NCI-H510A (cell line): ENCODE data around the gene KAT6B.

ENCODE experiments used
- DNase-seq: peaks from one replicate; lab custom pipeline; 2025; lab: John Stamatoyannopoulos, UW

Gene KAT6B

DNA sequence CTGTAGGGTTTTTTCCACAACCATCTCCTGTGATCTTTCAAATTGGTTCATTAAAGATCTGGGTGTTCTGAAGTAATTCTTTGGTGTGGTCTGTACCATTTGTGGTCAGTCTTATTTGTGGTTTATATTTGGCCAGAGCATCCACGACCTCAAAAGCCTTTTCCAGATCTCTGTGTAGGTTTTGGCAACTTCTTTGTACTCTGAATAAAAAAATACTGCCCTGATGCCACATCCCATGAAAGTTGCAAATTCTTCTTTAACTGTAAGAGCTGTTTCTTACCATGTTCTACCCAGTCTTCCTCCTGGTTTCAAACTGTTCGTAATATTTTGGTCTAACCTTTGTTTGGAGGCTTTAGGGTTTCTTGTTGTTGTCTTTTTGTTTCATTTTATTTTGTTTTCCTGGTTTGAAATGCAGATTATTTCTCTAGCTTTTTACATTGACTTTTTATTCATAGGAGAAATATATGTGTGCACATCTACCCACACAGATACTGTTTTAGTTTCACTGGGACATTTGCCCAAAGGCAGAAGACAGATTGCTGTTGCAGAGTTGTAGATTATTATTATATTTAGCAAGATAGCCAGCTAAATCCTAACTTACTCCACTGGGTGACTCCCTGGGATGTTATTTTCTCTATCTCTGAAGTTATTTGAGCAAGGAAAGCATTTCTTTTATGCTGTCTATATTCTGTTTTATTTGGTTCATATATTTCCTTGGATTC, 161.8 kb downstream of the KAT6B start:
- DNase-seq, result no peak

DNA sequence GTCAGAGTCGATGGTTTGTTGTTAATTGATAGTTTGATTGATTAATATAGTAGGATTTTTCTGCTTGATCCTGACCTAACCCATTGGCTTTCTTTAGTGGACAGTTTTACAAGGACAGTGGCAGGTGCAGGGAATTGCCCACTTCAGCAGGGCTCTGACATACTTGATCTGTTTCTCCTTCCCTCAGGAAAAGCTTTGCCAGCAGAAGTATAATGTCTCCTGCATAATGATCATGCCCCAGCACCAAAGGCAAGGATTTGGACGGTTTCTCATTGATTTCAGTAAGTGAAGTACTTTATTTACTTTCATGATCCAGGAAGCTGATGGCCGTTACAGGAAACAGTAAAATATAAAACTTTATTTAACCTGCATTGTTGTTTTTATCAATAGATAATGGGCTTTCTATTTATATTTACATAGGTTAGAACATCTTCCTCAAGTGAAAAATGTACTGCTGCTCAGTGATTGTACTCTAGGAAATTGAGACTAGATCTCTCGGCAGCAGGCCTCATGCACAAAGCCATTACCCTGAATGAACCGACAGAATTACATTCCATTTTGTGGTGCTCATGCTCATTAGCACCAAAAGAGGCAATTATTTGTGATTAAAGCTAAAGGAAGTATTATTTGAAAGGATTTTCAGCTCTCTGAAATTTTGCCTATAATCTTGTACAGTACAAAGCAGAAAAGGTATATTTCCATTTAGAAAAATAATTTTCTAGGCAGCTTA, 162.6 kb downstream of the KAT6B start:
- DNase-seq, result no peak

DNA sequence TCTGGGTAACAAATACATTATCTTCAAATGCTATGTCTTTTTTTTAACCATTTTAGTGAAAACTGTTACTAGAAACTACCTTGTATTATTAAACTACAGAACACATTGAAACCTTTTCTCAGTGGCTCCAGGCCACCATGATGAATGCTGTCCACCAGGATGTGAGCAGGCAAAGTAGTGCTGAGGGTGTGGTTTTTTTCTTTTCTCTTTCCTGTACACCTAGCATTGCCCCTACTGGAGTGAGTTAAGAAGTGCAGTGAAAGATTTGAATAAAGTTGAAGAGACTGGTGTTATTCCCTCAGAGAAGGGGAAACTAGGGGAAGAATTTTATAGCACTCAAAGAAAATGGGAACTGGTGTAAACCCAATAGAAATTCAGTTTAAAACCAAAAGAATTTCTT, 165.0 kb downstream of the KAT6B start:
- no peak for DNase-seq

DNA sequence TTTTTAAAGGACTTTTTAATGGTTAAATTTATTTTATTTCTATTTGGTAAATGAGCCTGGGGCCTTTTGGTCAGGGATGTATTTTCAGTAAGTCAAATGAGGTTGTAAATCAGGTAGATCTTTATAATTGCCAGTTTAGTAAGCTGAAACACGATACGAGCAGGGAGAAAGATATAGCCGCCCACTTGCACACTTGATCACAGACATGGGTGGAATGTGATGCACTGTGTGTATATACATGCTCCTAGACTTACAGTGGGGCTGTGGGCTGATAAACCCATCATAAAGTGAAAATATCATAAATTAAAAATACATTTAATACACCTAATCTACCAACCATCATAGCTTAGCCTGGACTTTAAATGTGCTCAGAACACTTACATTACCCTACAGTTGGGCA, 165.7 kb downstream of the KAT6B start:
- DNase-seq, result no peak

DNA sequence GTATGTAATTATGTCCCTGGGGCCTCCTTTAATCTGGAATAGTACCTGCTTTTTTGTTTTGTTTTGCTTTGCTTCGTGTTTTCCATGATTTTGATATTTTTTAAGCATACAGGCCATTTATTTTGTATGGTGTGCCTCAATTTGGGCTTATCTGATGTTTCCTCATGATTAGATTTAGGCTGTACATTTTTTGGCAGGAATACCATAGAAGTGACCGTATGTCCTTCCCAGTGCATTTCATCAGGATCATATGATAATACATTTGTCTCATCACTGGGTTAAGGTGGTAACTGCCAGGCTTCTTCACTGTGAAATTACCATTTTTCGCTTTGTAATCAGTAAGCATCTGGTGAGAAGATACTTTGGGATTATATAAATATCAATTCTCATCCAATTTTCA, 167.2 kb downstream of the KAT6B start:
- DNase-seq, result no peak

DNA sequence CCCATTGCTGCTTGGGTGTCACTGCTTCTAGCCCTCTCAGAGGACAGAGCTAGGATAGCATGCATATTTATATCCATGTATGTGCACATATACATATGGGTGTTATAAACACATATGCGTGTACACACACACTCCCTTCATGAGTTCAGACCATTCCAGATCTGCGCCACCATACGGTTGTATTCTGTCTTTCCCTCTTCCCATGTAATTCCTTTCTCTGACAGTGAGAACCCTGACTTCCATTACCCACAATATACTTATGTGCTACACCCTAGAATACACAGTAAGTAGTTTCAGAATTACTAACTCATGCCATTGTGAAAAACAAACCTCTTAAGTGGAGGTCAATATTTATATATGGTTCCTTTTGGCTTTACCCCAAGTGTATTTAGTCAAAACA, 168.5 kb downstream of the KAT6B start:
- DNase-seq, result no peak

DNA sequence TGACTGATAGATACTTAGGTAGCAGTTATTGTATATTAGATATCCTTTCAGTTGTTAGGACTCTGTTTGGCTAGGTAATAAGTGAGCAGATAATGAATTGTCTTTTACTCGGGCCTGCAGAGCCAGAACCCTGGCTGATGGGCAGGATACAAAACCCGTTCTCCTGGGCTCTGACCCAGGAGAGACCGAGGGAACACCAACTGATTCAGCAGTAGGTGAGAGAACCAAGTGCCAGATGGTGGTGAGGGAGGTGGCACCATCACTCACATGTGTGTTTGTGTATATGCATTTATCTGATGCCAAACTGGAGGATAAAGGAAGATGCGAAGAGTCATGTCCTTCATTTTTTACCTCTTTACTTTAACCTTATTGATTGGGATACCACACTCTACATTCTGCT, 169.4 kb downstream of the KAT6B start:
- DNase-seq, result no peak

DNA sequence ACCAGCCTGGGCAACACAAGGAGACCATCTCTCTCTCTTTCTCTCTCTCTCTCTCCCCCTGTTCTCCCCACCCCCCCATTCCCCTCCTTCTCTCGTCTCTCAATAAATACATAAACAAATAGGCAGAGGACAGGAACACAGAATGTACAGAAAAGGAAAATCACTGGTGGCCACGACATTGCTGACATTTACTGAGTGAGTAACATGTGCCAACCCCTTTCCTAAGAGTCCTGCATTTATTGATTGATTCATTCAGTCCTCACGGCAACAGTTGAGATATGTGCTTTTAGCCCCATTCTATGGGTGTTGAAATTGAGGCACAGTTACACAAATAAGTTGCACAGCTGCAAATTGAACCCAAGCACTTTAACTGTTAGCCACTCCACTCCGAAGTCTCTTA, 170.8 kb downstream of the KAT6B start:
- DNase-seq, result no peak

DNA sequence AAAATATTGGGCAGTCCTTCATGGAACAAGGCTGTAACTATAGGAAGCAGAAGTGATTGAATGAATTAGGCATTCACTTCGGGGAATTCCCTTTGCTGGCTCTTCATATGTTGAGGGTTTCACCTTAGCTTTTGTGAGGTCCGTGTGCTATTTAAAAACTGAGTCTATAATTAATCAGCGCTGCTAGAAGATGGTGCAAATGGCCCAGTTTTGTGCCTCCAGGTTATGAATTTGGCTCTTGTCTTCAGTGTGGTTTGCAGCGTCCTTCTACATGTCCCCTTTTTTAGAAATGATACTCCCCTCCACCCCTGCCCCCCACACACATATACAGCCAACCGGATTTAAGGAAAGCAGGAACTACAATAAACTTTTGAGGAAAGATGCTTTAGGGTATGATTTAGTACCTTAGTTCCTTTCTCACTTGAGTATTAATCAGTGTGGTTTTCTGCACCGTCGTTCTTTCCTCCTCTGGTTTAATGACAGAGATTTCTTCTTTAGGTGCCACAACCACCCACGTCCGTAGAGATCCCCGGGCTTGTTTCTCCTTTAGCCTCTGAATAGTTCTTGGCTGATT, 174.4 kb downstream of the KAT6B start:
- no peak for DNase-seq

DNA sequence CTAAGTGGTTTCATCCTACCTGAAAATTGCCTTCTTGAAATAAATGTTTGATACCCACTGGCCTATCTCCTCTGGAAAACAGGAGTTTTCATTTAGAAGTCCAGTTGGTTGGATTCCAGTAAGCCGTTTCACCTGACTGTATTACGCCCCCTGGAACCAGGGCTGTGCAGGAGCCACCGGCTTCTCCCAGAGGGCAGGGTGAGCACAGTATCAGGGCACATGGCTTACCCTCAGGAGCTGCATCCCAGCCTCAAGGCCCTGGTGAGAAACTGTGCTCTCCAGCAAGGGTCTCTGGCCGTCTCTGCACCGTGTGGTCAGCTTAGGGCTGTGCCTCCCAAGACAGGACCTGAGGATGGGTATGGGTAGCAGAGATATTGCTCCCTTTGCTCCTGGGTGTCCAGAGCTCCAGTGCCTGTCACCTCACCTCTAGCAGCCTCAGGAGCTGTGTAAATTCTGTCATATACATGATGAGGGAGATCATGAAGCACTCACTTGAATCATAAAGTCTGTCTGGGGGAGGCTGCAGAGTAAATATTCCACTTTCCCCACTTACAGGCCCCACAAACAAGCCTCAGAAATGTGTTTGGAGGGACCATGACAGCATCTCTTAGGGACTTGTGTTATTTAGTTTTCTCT, 175.4 kb downstream of the KAT6B start:
- DNase-seq, result no peak

DNA sequence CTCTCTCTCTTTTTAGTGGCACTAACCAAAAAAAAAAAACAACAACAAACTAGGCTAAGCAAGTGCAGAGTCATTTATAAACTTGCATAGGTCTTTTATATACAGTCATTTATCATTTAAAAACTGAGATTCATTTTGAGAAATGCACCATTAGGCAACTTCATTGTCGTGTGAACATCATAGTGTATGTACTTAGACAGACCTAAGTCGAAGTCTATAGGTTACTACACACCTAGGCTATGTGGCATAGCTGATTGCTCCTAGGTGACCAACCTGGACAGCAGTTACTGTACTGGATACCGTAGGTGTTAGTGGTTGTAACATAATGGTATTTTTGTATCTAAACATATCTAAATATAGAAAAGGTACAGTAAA, 175.9 kb downstream of the KAT6B start:
- no peak for DNase-seq

DNA sequence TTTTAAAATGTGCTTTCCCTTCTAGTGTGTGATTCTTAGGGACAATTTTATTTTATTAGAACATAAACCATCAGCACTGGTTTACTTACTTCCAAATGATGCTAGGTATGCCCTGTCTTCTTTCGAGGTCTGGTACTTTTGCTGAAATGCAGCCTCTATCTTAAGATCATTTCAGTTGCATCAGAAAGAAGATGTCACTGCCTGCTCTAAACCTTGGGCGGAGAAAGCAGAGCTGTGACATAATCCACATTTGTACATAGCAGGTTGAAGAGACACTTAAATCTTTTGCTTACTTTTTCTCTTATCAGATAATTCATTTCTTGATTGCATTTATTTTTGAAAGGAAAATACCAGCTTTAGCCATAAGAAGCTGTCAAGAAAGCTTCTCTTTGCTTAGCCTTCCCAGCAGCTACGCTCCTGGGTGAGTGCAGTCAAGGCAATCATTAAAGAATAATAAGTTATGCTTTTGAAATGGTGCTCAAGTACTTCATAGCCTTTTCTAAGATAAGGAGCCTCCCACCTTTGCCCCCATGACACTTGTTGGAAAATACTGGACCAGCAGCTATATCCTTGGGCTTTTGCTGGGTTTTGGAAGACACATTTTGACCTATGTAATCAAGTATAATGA, 176.7 kb downstream of the KAT6B start:
- DNase-seq, result no peak

DNA sequence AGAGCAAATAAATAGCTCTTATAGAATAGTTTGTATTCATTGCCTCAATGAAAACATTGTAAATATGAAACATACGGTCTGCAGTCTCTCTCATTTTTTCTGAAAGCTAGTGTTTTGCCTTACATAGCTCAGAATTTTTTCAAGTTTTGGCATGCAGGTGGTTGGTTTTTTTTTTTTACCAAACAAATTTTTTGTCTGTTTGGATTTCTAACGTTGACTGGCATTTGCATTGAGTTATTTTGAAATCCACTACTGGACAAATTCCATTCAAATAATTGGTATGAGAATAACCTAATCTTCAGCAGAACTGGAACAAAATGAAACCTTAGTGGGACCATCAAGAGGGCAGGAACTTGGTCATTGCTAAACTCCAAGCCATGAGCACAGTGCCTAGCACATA, 177.5 kb downstream of the KAT6B start:
- DNase-seq, result no peak

DNA sequence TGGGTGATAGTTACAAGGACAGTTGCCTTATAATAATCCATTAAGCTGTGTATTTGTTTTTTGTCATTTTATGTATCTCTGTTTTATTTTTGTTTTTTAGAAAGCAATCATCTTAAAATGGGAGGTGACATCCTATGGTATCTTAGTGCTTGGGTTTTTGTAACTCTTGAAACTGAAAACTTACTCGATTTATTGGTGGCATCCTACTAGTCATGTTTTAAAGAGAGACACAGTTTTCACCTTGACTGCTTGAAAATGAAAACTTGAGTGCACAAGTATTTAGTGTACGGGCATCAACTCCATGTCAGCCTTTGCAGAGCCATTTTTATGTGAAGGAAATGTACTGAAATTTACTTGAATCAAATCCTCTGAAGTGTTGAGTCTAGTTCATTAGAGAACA, 181.2 kb downstream of the KAT6B start:
- DNase-seq, result no peak

DNA sequence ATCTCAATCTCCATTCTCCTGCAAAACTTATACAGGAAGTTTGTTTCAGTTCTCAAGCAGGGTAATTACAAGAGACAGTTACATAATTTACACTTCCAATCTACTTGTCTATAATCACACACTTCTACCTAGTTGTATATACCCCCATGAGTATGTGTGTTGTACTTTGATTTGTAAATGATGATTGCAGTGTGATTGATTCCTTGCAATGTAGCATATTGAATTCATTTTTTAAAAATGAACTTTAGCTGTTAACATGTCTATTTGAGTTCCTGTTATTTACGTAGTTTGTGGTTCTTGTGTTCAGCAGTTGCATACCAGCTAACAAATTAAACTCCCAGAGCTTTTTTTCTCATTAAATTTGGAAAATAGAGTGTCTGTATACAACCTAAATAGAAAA, 182.6 kb downstream of the KAT6B start:
- no peak for DNase-seq

DNA sequence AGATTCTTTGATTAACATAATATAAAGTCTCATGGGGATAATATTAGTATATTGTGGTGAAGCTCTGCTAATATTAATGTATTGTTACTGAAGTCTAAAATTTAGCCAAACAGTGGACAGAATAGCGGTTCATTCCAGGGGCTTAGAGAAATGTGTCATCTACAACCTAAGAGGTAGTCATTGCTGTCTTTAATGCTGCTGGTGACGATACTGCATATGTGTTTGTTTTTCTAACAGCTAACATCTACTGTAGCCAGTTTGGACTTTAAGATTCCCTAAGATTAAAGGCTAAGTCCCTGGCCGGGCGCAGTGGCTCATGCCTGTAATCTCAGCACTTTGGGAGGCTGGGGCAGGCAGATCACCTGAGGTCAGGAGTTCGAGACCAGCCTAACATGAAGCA, 183.0 kb downstream of the KAT6B start:
- DNase-seq, result no peak

DNA sequence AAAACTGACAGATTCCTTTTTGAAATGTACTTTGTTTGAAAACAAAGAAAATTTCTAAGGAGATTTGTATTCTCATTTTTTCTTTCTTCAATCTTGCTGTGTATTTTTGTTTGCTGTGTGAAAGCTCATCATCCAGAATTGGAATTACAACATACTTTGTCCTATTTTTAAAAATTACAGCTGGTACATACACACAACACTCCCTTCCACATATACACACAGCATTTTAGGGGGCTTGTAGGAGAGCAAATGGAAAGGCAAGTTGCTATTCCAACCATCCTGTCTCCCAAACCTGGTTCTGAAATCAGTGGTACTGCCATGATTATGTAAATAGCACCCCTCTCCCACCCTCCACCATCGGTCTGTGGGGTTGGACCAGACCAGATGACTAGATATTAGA, 184.0 kb downstream of the KAT6B start:
- DNase-seq, result no peak

DNA sequence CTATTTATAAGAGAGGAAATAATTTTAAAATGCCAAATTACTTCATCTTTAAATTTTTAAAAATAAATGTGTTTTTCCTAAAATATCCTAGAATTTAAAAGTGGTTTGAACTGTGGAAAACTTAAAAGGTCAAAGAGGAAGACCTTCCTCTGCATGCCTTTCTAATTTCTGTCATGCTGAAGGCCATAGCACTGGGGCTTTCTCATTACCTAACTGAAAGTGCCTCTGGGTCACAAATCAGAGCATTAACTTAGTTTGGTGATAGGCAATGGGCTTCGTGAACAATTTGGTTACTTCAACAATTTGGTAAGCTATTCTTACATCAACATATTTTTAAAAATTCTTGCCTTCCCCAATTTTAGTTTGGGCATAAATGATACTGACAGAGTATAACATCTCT, 184.8 kb downstream of the KAT6B start:
- DNase-seq, result no peak

DNA sequence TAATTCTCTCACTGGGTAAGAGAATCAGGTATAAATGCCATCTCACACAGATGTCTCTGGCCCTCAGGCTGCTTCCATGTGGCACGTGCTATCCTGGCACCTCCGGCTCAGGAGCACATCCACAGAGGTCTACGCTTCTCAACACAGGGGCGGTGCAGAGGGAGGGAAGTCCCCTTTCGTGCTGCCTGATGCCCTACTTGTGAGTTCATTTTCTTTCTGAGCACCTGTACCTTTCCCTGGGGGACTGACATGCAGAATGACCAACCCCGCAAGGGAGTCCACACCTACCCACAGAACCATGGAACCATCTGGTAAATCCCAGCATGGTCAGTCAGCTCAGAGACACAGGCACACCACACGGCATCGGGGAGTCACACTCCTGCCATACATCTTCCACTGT, 186.1 kb downstream of the KAT6B start:
- no peak for DNase-seq

DNA sequence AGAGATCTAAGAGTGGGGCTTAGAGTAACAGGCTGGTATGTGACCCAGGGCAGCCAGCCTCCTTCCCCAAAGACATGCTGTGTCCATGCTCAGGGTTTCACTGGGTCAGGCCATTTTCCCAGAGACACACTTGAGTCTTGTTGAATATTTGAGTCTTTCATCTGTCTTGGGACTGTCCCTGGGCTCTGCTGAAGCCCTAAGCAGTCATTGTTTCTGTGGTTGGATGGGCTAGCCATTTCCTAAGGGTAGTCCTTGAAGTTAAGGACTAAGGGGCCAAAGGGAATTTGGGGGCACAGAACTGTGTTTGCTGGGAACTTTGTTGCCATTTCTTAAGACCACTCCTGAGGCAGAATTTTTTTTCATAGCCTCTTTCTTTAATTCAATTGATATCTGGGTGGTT, 186.6 kb downstream of the KAT6B start:
- no peak for DNase-seq

DNA sequence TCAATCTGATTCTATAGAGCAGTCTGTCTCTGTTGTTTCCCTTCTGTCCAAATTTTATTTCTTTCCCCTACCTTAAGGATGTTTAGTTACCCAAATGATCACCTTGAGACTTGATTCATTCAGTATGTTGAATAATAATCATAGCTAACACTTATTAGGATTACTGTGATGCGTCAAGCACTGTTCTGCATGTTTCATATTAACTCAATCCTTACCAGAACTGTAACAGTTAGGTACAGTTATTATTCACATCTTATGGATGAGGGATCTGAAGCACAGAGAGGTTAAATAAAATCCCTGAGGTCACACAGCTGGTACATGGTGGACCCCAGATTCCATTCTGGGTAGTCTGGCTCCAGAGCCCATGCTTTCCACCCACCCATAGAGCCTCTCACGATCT, 187.1 kb downstream of the KAT6B start:
- DNase-seq, result no peak

DNA sequence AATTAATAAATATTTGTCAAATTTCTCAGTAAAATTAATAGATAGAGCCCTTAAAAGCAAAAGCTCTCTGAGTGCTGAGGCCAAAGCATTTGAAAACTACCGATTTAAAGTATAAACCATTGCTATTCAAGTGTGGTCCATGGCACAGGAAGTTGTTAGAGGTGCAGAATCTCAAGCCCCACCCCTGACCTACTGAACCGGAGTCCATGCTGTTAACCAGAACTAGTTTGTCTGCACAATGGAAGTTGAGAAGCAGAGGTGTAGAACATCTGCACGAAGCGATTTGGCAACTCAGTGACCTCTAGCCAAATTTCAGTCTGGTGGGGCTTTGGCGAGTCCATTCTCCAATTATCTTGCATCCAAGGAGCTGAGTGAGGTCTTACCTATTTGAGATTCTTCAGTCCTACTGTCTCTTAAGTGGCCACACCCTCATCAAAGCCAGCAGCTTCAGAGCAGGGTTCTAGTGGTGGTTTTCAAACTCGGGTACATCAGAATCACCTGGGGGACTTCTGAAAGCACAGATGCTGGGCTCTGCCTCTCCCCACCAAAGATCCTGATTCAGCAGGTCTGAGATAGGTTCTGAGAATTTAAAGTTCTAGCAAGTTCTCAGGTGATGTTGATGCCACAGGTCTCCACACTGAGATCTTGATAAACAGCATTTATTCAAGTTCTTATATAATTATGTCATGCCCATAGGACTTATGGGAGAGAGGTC, 188.3 kb downstream of the KAT6B start:
- DNase-seq, result no peak
